Measurements from ENCODE around the gene MLLT1. TPM values are rescaled to one million over a fixed set of nuclear protein-coding genes. Genes with fewer than 3 reads are reported as not detected.

Gene MLLT1
- total RNA-seq, 1 donor from 2014 or later = 34.5 TPM

DNA sequence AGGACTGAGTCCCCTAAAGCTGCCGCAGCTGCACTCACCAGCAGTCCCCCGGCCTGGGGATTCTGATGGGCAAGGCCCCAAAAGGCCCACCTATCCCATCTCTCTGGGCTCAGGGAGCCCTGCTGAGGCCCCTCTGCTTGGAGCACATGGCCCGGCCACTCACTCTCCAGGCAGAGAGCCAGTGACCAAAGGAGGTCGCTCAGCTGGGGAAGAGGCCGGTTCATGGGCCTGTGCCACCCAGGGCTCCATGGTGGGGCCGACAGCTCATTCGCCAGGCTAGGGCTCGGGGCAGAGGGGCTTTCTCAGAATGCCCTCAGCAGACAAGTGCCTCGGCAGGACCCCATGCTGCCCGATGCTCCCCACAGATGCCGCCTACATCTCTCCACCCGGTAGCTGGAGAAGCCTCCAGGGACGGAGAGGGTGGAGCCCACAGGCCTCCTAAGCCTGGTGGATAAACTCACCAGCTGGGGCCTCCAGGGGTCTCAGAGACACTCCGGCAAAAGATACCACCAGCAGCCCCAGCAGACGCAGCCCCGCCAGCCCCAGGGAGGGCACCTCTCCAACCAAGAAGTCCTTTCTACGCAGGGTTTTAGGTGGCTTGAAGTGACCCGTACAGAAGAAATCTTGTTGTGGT is 54.4 kb downstream of the MLLT1 start:
- Histone ChIP-seq H3K36me3 (peaks cover 50 to 73% of the 10 kb centered on the region in 2 donors), H3K9me3 (no peaks in the 10 kb centered on the region), H3K27me3 (no peaks in the 10 kb centered on the region), H3K4me3 (no peak overlapping the region), H3K4me1 (no peaks in the 10 kb centered on the region), H3K27ac (no peak overlapping the region)
- no peak for DNase-seq (ENCODE audit: low spot score in 2 of 2)
- intact Hi-C loops (cut with DNase I) = no loop called here
- TF ChIP-seq, protein P1, sequence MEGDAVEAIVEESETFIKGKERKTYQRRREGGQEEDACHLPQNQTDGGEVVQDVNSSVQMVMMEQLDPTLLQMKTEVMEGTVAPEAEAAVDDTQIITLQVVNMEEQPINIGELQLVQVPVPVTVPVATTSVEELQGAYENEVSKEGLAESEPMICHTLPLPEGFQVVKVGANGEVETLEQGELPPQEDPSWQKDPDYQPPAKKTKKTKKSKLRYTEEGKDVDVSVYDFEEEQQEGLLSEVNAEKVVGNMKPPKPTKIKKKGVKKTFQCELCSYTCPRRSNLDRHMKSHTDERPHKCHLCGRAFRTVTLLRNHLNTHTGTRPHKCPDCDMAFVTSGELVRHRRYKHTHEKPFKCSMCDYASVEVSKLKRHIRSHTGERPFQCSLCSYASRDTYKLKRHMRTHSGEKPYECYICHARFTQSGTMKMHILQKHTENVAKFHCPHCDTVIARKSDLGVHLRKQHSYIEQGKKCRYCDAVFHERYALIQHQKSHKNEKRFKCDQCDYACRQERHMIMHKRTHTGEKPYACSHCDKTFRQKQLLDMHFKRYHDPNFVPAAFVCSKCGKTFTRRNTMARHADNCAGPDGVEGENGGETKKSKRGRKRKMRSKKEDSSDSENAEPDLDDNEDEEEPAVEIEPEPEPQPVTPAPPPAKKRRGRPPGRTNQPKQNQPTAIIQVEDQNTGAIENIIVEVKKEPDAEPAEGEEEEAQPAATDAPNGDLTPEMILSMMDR (IDR thresholded peaks at IDR 0.05) = no peak

DNA sequence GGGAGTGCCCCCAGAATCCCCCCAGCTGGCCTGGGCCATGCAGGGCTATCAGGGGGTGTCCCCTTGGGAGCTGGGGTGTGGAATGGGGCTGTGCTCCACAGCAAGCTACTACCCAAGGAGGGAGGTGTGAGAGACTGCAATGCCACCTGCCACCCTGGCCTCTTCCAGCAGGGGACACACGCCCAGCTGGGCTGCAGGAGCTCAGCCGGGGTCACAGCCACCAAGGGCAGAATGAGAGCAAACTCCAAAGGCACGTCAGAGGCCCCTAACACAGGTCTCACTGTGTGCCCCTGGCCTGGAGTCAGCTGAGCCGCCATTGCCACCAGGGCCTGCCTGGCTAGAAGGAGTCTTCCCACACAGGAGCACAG is 55.5 kb downstream of the MLLT1 start:
- intact Hi-C loops (cut with DNase I) = no loop called here

DNA sequence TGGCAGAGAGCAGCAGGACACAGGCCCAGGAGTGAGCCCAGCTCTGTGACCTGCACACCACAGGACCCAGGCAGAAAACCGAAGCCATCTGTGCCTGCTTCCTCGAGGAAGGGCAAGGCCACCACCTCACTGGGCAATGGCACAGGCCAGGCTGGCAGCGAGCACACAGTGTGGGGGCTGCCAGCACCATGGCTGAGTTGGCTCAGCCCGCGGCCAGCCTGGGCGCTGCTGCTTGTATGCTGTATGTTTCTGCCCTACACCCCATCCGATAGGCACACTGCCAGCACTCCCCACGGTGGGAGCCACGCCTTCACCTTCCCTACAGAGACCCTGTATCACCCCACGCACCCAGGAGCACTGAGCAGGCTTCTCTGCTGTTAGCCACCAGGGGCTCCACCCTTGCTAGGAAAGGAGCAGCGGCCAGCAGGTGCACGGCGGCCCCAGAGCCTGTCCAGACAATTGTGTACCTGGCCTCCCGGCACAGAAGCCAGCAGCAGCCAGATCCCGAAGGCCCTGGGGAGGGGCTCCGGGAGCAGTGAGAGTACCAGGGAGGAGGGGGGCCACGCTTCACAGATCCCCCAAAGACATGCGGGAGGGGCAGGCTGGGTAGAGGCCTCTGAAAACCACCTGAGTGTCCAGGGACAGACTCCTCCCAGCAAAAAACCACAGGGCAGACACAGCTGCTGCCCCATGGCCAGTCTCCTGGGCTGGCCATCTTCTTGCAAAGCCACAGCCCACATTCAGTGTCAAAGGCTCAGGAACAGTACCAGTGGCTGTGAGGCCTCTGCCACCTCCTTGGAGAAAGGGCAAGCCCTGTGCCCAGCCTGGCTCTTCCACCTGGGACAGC is 56.1 kb downstream of the MLLT1 start:
- no peaks in the 10 kb centered on the region for H3K9me3 ChIP-seq
- H3K27me3 ChIP-seq = no peaks in the 10 kb centered on the region
- H3K27ac ChIP-seq = no peak overlapping the region
- peaks cover 3 to 4% of the 10 kb centered on the region in 2 donors for H3K4me1 ChIP-seq
- no peak for DNase-seq (ENCODE audit: low spot score in 2 of 2)
- H3K36me3 ChIP-seq = peaks cover 42 to 73% of the 10 kb centered on the region in 2 donors
- intact Hi-C loops (cut with DNase I) = no loop called here
- H3K4me3 ChIP-seq = no peak overlapping the region
- TF ChIP-seq, protein P1 (IDR thresholded peaks at IDR 0.05) = no peak

More for the DNA sequence above, 55.5 kb downstream of the MLLT1 start:
- Histone ChIP-seq H3K27me3 (no peaks in the 10 kb centered on the region), H3K27ac (no peak overlapping the region), H3K36me3 (peaks cover 42 to 73% of the 10 kb centered on the region in 2 donors), H3K4me1 (no peaks in the 10 kb centered on the region), H3K9me3 (no peaks in the 10 kb centered on the region), H3K4me3 (no peak overlapping the region)
- TF ChIP-seq, protein P1 (IDR thresholded peaks at IDR 0.05) = no peak
- no peak for DNase-seq (ENCODE audit: low spot score in 2 of 2)

DNA sequence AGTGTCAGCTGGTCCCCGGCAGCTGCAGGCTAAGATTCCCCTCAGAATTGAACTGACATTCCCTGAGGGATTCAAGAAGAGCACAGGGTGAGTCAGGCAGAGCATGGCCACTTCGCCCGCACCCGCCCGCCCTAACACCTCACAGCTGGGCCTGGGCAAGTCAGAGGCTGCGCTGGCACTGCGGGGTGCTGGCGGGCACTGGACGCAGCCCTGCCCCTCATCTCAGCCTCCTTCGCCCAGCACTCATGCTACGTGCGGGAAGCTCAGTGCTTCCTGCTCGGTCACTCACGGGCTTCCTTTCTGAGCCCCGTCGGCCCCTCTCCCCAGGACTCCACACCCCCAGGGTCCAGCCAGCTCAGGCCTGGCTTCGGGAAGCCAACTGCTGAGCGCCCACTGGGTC is 56.9 kb downstream of the MLLT1 start:
- intact Hi-C loops (cut with DNase I) = no loop called here
- H3K36me3 ChIP-seq = peaks cover 42 to 74% of the 10 kb centered on the region in 2 donors

DNA sequence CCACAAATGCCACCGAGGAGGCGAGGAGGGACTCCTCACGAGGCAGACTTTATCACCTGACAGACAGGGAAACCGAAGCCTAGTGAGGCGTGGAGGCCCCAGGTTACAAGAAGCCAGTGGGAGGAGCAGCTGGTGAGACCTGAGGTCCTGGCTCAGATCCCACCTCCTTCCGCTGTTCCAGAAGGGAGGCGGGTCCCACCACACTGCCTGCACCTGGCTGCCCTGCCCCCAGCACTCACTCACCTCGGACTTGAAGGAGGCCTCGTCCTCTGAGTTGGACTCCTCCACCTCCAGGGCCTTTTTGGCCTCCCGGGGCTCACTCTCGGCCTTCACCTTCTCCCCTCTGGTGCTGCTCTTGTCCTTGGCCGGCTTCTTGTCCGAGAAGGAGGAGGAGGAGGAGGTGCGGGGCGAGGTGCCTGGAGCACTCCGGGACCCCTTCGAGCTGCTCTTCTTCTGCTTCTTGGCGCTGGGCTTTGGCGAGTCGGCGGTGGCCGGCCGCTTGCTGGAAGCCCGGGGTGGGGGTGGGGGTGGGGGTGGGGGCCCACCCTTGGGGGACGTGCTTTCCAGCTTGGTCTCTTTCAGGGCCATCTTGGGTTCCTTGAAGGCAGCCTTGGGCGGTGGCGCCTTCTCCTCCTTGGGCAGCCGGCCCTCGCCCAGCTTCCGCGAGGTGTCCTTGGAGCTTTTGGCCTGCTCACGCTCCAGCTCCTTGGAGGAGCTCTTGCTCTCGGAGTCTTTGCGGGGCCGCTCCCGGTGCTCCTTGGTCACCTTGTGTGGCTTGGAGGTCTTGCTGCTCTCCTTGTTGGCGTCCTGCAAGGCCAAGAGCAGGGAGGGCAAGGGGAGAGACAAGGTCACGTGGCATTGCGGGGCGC is 57.7 kb downstream of the MLLT1 start:
- TF ChIP-seq, protein P1 (IDR thresholded peaks at IDR 0.05) = no peak
- Histone ChIP-seq H3K9me3 (no peaks in the 10 kb centered on the region), H3K27ac (no peak overlapping the region), H3K4me3 (no peak overlapping the region), H3K36me3 (peaks cover 40 to 77% of the 10 kb centered on the region in 2 donors), H3K4me1 (peaks cover 4 to 9% of the 10 kb centered on the region in 2 donors), H3K27me3 (no peaks in the 10 kb centered on the region)
- intact Hi-C loops (cut with DNase I) = no loop called here
- DNase-seq (ENCODE audit: low spot score in 2 of 2) = no peak

More for the DNA sequence above, 56.9 kb downstream of the MLLT1 start:
- no peak overlapping the region for H3K4me3 ChIP-seq
- no peak overlapping the region for H3K27ac ChIP-seq
- no peak for DNase-seq (ENCODE audit: low spot score in 2 of 2)
- no peaks in the 10 kb centered on the region for H3K27me3 ChIP-seq
- no peaks in the 10 kb centered on the region for H3K9me3 ChIP-seq
- H3K4me1 ChIP-seq = peaks cover 4 to 9% of the 10 kb centered on the region in 2 donors
- TF ChIP-seq, protein P1 (IDR thresholded peaks at IDR 0.05) = no peak
